ELR (cell line): ENCODE data around the gene PLA2G12B.
"Not testable (repeated sequence)": the region's sequence is repeated elsewhere in the genome, so short reads cannot be mapped to it uniquely, and the experiment has no call there.

Experiments used
- DNase-seq: peaks from one replicate; pipeline ENCODE4 v3.0.0-alpha.2; 2015; ENCODE audit warnings: low read depth

The PLA2G12B gene, protein sequence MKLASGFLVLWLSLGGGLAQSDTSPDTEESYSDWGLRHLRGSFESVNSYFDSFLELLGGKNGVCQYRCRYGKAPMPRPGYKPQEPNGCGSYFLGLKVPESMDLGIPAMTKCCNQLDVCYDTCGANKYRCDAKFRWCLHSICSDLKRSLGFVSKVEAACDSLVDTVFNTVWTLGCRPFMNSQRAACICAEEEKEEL

GRCh38 chr10:72954596-72955554 lies at the start of gene PLA2G12B:
Gene PLA2G12B (minus strand): TSS chr10:72954806. CDS start chr10:72954685, 121 bp downstream.
- DNase-seq: no peak

DNA sequence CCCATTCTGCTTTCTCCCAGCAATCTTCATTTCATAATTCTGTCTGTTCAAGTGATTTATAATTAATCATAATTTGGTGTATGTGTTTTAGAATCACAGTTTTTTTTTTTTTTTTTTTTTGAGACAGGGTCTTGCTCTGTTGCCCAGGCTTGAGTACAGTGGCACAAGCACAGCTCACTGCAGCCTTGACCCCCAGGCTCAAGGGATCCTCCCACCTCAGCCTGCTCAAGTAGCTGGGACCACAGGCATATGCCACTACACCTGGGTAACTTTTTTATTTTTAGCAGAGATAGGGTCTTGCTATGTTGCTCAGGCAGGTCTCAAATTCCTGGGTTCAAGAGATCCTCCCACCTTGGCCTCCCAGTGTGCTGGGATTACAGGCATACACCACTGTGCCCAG lies 49.2 kb upstream of the PLA2G12B start:
- no peak for DNase-seq

DNA sequence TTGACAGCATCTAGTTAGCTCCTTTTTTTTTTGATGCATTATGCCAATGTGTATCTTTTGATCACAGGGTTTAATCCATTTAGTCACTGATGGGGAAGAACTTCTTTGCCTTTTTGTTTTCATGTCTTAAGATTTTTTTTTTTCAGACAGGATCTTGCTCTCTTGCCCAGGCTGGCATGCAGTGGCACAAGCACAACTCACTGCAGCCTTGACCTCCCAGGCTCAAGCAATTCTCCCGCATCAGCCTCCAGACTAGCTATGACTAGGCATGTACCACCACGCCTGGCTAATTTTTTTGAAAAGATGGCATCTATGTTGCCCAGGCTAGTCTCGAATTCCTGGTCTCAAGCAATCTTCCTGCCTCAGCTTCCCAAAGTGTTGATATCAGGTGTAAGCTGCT lies 46.4 kb upstream of the PLA2G12B start:
- DNase-seq: no peak

- DNase-seq: no peak
Observed at GRCh38 chr10:72997099-72997498, 42.5 kb upstream of the PLA2G12B start.

DNA sequence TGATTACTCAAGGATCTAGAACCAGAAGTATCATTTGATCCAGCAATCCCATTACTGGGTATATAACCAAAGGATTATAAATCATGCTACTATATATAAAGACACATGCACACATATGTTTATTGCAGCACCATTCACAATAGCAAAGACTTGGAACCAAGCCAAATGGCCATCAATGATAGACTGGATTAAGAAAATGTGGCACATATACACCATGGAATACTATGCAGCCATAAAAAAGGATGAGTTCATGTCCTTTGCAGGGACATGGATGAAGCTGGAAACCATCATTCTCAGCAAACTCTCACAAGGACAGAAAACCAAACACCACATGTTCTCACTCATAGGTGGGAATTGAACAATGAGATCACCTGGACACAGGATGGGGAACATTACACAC lies 40.9 kb upstream of the PLA2G12B start:
- not testable (repeated sequence) for DNase-seq

DNA sequence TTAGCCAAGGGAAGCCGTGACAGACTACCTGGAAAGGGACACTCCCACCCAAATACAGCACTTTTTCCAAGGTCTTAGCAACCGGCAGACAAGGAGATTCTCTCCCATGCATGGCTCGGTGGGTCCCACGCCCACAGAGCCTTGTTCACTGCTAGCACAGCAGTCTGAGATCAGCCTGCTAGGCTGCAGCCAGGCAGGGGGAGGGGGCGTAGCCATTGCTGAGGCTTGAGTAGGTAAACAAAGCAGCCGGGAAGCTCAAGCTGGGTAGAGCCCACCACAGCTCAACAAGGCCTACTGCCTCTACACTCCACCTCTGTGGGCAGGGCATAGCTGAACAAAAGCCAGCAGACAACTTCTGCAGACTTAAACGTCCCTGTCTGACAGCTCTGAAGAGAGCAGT lies 35.2 kb upstream of the PLA2G12B start:
- not testable (repeated sequence) for DNase-seq

DNA sequence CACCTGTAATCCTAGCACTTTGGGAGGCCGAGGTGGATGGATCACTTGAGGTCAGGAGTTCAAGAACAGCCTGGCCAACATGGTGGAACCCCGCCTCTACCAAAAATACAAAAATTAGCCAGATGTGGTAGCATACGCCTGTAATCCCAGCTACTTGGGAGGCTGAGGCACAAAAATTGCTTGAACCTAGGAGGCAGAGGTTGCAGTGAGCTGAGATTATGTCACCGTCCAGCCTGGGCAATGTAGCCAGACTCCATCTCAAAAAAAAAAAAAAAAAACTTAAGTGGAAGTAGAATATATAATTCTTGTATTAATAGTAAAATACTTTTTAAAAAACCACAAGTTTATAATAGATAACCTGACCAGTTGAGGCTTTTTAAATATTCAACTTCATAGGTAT lies 30.0 kb upstream of the PLA2G12B start:
- DNase-seq: not testable (repeated sequence)

- no peak for DNase-seq
Observed at GRCh38 chr10:72981882-72982529, 27.4 kb upstream of the PLA2G12B start.

DNA sequence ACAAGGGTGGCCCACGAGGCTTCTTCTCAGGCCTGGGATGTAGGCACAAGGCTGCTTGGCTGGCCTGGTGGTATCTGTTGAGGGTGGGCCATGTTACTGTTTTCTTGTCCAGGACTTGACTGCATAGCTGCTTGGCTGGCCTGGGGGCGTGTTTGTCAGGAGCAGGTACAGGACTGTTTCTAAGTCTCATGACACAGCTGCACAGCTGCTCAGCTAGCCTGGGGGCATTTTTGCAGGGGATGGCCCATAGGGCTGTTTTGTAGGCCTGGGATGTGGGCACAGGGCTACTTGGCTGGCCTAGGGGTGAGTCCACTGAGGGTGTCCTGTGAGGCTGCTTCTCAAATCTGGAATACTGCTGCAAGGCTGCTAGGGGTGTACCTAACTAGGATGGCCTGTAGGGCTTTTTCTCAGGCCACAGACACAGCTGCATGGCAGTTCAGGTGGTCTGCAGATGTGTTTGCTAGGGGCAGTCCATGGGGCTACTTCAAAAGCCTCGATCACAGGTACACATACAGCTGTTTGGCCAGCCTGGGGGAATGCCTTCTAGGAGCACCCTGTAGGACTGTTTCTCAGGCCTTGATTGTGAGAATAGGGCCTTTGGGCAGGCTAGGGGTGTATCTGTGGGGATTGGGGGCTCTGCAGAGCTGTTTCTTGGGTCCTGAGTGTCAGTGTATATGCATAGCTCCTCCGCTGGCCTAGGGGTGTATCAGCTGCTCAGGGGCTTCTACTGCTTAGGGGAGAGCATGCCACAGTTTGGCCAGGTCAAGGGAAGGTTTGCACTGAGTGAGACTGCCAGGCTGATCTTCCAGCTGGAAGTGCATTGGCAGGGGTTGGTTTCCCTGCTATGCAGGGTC lies 26.6 kb upstream of the PLA2G12B start:
- DNase-seq: no peak

- DNase-seq: no peak
Observed at GRCh38 chr10:72980348-72980747, 25.7 kb upstream of the PLA2G12B start.

DNA sequence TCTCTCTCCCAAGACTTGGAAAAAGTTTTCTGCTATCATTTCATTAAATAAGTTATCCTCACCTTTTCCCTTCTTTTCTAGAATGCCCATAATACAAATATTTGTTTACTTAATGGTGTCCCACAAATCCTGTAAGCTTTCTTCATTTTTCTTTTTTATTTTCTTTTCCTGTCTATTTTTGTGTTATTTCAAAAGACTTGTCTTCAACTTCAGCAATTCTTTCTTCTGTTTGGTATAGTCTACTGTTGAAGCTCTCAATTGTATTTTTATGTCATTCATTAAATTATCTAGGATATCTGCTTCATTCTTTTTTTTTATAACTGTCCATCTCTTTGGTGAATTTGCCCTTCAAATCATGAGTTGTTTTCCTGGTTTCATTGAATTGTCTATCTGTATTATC lies 25.1 kb upstream of the PLA2G12B start:
- DNase-seq: no peak

GRCh38 chr10:72976886-72977285 lies 22.3 kb upstream of the PLA2G12B start:
- no peak for DNase-seq

- no peak for DNase-seq
Observed at GRCh38 chr10:72956001-72956400, 1.4 kb upstream of the PLA2G12B start.

GRCh38 chr10:72954230-72954595 lies 393 bp downstream of the PLA2G12B start:
- DNase-seq: no peak

DNA sequence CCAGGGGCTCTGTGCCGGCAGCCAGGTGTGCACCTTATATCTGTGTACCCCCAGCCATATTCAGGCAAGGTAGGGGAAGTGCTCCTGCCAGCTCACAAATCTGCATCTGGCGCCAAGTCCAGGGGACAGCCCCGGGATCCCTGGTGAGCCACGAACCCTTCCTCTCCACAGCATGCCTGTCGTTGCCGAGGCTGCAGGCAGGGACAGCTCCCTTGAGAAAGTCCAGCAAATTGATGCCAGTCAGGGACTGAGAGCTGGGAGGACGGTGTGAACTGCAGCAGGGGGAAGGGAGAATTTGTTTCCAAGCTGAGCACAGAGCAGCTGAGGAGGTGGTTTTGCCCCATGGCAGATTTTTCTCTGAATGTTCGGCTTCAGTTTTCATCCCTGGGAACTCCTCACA lies 919 bp downstream of the PLA2G12B start:
- no peak for DNase-seq

DNA sequence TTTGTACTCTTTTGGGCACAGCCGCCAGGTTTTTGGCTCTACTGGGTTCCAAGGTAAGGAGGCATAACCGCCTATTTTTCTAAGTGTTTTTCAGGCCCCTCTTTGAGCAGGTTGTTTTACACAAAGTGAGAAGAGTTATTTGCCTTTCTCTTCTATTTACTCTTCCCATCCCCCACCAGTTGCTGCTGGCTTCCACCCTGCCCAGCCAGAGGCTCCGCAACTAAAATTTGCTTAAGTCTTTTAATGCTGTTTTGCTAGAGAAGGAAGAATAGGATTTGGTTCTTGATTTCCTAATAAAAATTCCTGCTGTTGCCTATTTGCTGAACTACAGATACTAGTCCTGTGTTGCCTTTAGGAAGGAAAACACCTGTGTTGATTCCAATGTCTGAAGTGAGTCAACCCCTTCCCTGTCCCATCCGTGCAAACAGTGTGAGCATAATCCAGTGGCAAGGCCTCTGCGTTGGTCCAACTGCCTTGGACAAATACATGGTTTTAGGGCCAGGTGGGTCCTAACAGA lies 1.9 kb downstream of the PLA2G12B start:
- no peak for DNase-seq

GRCh38 chr10:72952189-72952588 lies 2.4 kb downstream of the PLA2G12B start:
- no peak for DNase-seq

DNA sequence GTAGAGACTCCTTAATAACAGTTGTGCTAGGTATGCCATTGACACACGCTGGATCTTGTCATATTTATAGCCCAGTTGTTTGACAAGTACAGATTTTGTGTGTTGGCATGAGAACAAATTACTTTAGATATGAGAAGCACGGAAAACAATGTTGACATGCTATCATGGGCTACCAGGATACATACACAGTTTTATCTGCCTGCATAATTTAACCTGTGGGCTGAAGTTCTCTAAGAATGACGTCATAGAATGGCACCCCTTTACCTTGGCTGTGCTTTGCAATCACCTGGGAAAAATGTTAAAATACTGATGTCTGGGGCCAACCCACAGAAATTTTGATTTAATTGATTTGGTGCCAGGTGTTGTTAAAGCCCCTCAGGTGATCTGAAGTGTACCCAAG lies 2.8 kb downstream of the PLA2G12B start:
- no peak for DNase-seq

- no peak for DNase-seq
Observed at GRCh38 chr10:72948762-72949161, 5.8 kb downstream of the PLA2G12B start.

DNA sequence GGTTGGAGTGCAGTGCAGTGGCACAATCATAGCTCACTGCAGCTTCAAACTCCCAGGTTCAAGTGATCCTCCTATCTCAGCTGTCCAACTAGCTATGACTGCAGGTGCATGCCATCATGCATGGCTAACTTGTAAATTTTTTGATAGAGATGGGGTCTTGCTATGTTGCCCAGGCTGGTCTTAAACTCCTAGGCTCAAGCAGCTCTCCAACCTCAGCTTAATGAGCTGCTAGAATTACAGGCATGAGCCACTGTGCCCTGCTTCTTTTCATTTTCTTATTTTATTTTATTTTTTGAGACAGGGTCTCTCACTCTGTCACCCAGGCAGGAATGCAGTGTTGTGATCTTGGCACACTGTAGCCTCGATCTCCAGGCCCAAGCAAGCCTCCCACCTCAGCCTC lies 7.6 kb downstream of the PLA2G12B start:
- no peak for DNase-seq

GRCh38 chr10:72943498-72944234 lies 10.9 kb downstream of the PLA2G12B start:
- DNase-seq: no peak
